GM12801 (cell line): ENCODE data around the gene ACSM6.

Source experiments
- CTCF ChIP-seq: IDR thresholded peaks from one replicate; pipeline ENCODE4 v1.5.1; 2011; ENCODE audit warnings: control low read depth; ENCODE audit not compliant: insufficient read length; ENCODE audit errors: extremely low read depth

The ACSM6 gene

GRCh38 chr10:95178266-95178665 is 15.8 kb upstream of the ACSM6 start:
- no peak for TF ChIP-seq CTCF

GRCh38 chr10:95178797-95179196 is 15.2 kb upstream of the ACSM6 start:
- TF ChIP-seq CTCF: no peak

- no peak for TF ChIP-seq CTCF
Measured at GRCh38 chr10:95181726-95182125, 12.3 kb upstream of the ACSM6 start.

- TF ChIP-seq CTCF: no peak
Measured at GRCh38 chr10:95183271-95184230, 10.5 kb upstream of the ACSM6 start.

- no peak for TF ChIP-seq CTCF
Measured at GRCh38 chr10:95187617-95188016, 6.4 kb upstream of the ACSM6 start.

GRCh38 chr10:95188593-95188992 is 5.4 kb upstream of the ACSM6 start:
- no peak for TF ChIP-seq CTCF

GRCh38 chr10:95196046-95196445 is 2.0 kb downstream of the ACSM6 start:
- no peak for TF ChIP-seq CTCF
